Vagina (tissue), 2 donors: Measurements from ENCODE around the gene NXPH1. TPM values are rescaled to one million over a fixed set of nuclear protein-coding genes. Genes with fewer than 3 reads are reported as not detected.

ENCODE experiments used
- DNase-seq, 2 donors: peaks; one replicate each; pipeline ENCODE4 v3.0.0-alpha.2; 2017; ENCODE audit errors: extremely low spot score in 2 of 2
- H3K27ac ChIP-seq: fragments of 200-600 bp; sonication (generic); one replicate; pipeline ENCODE4 v1.5.1; 2019
- H3K27me3 ChIP-seq: fragments of 200-600 bp; sonication (generic); one replicate; pipeline ENCODE4 v1.5.1; 2019
- H3K36me3 ChIP-seq, 2 donors: fragments of 200-600 bp; sonication (generic); one replicate each; pipeline ENCODE4 v1.5.1; 2017 to 2019
- H3K4me1 ChIP-seq: fragments of 200-600 bp; sonication (generic); one replicate; pipeline ENCODE4 v1.5.1; 2019
- H3K4me3 ChIP-seq, 2 donors: fragments of 200-600 bp; sonication (generic); 1 replicate in 1 of 2; 2 replicates in 1 of 2; pipeline ENCODE4 v1.5.1; 2016 to 2019
- H3K9me3 ChIP-seq: fragments of 200-600 bp; sonication (generic); one replicate; pipeline ENCODE4 v1.5.1; 2019
- POLR2A ChIP-seq, 2 donors: fragments of 450-650 bp; IDR thresholded peaks; one replicate each; pipeline ENCODE4 v1.6.1; 2017; ENCODE audit warnings: antibody characterized with exemption in 2 of 2, mild to moderate bottlenecking in 2 of 2, moderate library complexity in 2 of 2
- POLR2AphosphoS5 ChIP-seq, 2 donors: sonication (generic); formaldehyde crosslinking; IDR thresholded peaks; one replicate each; pipeline ENCODE4 v1.9.0; 2017; ENCODE audit warnings: antibody characterized with exemption in 2 of 2, mild to moderate bottlenecking in 2 of 2, low read depth in 1 of 2; ENCODE audit not compliant: insufficient read depth in 1 of 2
- intact Hi-C: fragments of 100-400 bp; cut with DNase I; formaldehyde crosslinking; loops from one replicate; pipeline ENCODE4 v1.15.1; 2023
- total RNA-seq: library from RNA; depleted of rRNA; stranded (reverse); fragments of >200 nt; gene quantifications from one replicate; pipeline ENCODE4 v1.2.3, GENCODE V29; 2016
- TF ChIP-seq, protein P1 (sequence below), 3 experiments: fragments of 450-650 bp in 2 of 3; fragments of 200-600 bp in 1 of 3; sonication (generic) in 1 of 3; IDR thresholded peaks; one replicate each; pipeline ENCODE4 v1.5.1; 2017 to 2019; ENCODE audit warnings: antibody characterized with exemption in 3 of 3, mild to moderate bottlenecking in 2 of 3, moderate library complexity in 2 of 3

Gene NXPH1
- total RNA-seq, 1 donor from 2014 or later: 0.25 TPM

GRCh38 chr7:8625612-8626011, 192.2 kb downstream of the NXPH1 start:
- DNase-seq: no peak
- Histone ChIP-seq H3K27ac (no peak overlapping the region), H3K36me3 (no peaks in the 10 kb centered on the region), H3K4me3 (no peak overlapping the region), H3K4me1 (no peaks in the 10 kb centered on the region), H3K27me3 (no peaks in the 10 kb centered on the region), H3K9me3 (no peaks in the 10 kb centered on the region)
- TF ChIP-seq, protein P1, sequence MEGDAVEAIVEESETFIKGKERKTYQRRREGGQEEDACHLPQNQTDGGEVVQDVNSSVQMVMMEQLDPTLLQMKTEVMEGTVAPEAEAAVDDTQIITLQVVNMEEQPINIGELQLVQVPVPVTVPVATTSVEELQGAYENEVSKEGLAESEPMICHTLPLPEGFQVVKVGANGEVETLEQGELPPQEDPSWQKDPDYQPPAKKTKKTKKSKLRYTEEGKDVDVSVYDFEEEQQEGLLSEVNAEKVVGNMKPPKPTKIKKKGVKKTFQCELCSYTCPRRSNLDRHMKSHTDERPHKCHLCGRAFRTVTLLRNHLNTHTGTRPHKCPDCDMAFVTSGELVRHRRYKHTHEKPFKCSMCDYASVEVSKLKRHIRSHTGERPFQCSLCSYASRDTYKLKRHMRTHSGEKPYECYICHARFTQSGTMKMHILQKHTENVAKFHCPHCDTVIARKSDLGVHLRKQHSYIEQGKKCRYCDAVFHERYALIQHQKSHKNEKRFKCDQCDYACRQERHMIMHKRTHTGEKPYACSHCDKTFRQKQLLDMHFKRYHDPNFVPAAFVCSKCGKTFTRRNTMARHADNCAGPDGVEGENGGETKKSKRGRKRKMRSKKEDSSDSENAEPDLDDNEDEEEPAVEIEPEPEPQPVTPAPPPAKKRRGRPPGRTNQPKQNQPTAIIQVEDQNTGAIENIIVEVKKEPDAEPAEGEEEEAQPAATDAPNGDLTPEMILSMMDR (IDR thresholded peaks at IDR 0.05): no peak
- no peak for TF ChIP-seq POLR2A (IDR thresholded peaks at IDR 0.05)
- TF ChIP-seq POLR2AphosphoS5 (IDR thresholded peaks at IDR 0.05; ENCODE audit: insufficient read depth in 1 of 2, low read depth in 1 of 2): no peak
- intact Hi-C loops: loop anchor here (10.0 kb wide), 1 partner anchor 1631 kb away; no protein-coding TSS in a partner anchor

DNA sequence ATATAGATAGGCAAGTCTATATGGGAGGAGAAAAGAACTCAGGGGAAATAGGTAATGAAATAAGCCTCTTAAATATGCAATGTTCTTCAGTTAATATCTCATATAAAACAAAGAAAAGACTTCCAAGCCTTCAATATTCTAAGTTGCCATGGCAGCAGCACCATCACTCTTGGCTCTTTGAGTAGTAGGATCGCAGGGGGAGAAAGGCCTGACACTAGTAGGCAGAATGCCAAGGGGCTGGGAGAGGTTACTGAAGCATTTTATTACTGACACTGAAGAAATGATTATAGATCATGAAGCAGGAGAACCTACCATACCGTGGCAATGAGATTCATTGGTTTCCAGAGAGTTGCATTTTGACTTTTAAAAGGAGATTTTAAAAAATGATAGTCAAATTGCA, 193.9 kb downstream of the NXPH1 start:
- DNase-seq: no peak
- Histone ChIP-seq H3K36me3 (no peaks in the 10 kb centered on the region), H3K4me3 (no peak overlapping the region), H3K27me3 (no peaks in the 10 kb centered on the region), H3K27ac (no peak overlapping the region), H3K9me3 (no peaks in the 10 kb centered on the region), H3K4me1 (no peaks in the 10 kb centered on the region)
- TF ChIP-seq POLR2A (IDR thresholded peaks at IDR 0.05) (no peak), POLR2AphosphoS5 (IDR thresholded peaks at IDR 0.05; ENCODE audit: insufficient read depth in 1 of 2, low read depth in 1 of 2) (no peak)
- TF ChIP-seq, protein P1 (IDR thresholded peaks at IDR 0.05): no peak
- intact Hi-C loops: loop anchor here (10.0 kb wide), 1 partner anchor 1633 kb away; no protein-coding TSS in a partner anchor

GRCh38 chr7:8628656-8629055, 195.2 kb downstream of the NXPH1 start:
- Histone ChIP-seq H3K36me3 (no peaks in the 10 kb centered on the region), H3K4me1 (no peaks in the 10 kb centered on the region), H3K9me3 (no peaks in the 10 kb centered on the region), H3K27ac (no peak overlapping the region), H3K27me3 (no peaks in the 10 kb centered on the region), H3K4me3 (no peak overlapping the region)
- no peak for TF ChIP-seq POLR2AphosphoS5 (IDR thresholded peaks at IDR 0.05; ENCODE audit: insufficient read depth in 1 of 2, low read depth in 1 of 2)
- no peak for TF ChIP-seq POLR2A (IDR thresholded peaks at IDR 0.05)
- TF ChIP-seq, protein P1 (IDR thresholded peaks at IDR 0.05): no peak
- DNase-seq: no peak
- intact Hi-C loops: loop anchor here (10.0 kb wide), 1 partner anchor 1634 kb away; no protein-coding TSS in a partner anchor

- no peak for TF ChIP-seq POLR2A (IDR thresholded peaks at IDR 0.05)
- TF ChIP-seq POLR2AphosphoS5 (IDR thresholded peaks at IDR 0.05; ENCODE audit: insufficient read depth in 1 of 2, low read depth in 1 of 2): no peak
- TF ChIP-seq, protein P1 (IDR thresholded peaks at IDR 0.05): no peak
- no peak overlapping the region for H3K27ac ChIP-seq
- H3K9me3 ChIP-seq: no peaks in the 10 kb centered on the region
- intact Hi-C loops: loop anchor here (10.0 kb wide), 1 partner anchor 1635 kb away; no protein-coding TSS in a partner anchor
- no peaks in the 10 kb centered on the region for H3K27me3 ChIP-seq
- H3K4me3 ChIP-seq: no peak overlapping the region
- no peaks in the 10 kb centered on the region for H3K36me3 ChIP-seq
- no peaks in the 10 kb centered on the region for H3K4me1 ChIP-seq
- DNase-seq: no peak
Observed at GRCh38 chr7:8629504-8629903, 196.1 kb downstream of the NXPH1 start.

- Histone ChIP-seq H3K4me1 (no peaks in the 10 kb centered on the region), H3K36me3 (no peaks in the 10 kb centered on the region), H3K27ac (no peak overlapping the region), H3K4me3 (no peak overlapping the region), H3K9me3 (no peaks in the 10 kb centered on the region), H3K27me3 (no peaks in the 10 kb centered on the region)
- intact Hi-C loops: no loop called here
- TF ChIP-seq POLR2A (IDR thresholded peaks at IDR 0.05): no peak
- no peak for TF ChIP-seq POLR2AphosphoS5 (IDR thresholded peaks at IDR 0.05; ENCODE audit: insufficient read depth in 1 of 2, low read depth in 1 of 2)
- TF ChIP-seq, protein P1 (IDR thresholded peaks at IDR 0.05): no peak
- no peak for DNase-seq
Observed at GRCh38 chr7:8637322-8637721, 203.9 kb downstream of the NXPH1 start.
